ENCODE results near the gene GALNT18.

Gene GALNT18

DNA sequence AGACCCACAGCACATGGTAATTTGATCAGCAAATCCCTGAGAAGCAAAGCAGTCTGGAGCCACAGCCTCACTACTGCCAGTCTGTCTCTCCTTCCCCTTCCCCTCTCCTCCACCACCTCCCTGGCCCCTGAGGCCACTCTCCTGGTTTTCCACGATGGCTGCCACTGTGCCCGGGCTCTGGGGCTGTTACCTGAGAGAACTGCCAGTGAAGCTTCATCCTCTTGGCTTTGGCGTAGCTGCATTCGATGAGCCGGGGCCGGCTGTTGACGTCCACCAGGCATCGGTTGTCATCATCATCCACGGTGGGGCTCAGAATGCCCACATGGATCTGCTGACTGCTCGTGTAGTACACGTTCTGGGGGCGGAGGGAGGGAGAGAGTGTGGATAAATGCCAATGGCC is 329.0 kb downstream of the GALNT18 start:
- DNase-seq = no peak

DNA sequence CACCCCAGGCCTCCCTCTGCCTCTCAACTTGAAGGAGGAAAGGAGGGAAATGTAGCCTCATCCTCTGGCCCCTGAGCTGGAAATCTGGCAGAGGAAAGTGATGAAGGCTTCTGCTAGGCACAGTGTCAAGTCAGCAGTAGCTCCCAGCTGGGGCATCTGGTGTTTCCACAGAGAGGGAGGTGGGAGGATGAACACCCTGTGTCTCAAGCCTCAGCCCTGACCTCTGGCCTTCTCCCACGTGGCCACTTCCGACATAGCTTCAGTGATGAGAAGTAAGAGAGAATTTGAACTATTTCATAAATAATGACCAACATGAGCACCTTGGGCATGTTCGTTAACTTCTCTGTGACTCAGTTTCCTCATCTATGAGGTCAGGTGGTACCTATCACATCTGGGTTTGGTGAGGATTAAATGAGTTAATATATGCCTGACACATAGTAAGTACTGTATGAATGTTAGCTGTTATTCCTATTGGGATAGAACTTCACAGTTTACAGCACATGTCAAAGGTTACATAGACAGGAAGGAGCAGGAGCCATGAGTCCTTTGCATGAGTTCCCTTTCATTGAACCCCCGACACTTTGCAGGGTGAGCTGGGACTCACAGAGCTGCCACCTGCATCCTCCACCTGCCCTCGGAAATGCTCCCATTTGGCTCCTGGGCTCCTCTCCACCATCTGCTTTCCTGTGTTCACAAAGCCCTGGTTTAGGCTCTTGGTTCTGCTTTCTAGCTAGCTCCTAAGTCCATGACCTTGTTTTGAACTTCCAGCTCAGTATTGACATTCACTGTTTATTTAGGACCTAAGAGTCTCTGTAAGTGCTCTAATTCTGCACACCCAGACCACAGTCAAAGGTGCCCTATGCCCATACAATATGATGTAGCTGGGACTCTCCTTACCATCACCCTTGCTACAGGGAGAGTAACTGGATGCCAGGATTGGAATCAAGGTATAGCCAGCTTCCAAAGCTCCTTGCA is 330.5 kb downstream of the GALNT18 start:
- DNase-seq = no peak

DNA sequence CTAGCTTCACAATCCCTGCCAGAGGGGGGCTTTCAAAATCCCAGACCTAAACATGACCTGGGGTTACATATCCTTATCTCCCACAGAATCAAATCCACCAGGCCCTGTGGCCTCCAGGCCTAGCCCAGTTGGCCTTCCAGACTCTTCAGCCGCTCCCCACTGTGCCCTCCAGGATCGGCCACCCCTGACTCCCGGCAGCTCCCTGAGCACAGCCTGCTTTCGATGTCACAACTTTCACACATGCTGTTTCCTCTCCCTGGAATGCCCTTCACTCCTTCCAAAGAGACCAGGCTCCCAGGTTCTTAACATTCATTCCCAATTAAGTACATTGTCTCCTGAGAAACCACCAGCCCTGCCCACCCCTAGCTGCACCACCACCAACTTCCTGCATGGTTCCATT is 331.5 kb downstream of the GALNT18 start:
- DNase-seq = no peak

GRCh38 chr11:11289669-11290068 is 332.1 kb downstream of the GALNT18 start:
- no peak for DNase-seq

DNA sequence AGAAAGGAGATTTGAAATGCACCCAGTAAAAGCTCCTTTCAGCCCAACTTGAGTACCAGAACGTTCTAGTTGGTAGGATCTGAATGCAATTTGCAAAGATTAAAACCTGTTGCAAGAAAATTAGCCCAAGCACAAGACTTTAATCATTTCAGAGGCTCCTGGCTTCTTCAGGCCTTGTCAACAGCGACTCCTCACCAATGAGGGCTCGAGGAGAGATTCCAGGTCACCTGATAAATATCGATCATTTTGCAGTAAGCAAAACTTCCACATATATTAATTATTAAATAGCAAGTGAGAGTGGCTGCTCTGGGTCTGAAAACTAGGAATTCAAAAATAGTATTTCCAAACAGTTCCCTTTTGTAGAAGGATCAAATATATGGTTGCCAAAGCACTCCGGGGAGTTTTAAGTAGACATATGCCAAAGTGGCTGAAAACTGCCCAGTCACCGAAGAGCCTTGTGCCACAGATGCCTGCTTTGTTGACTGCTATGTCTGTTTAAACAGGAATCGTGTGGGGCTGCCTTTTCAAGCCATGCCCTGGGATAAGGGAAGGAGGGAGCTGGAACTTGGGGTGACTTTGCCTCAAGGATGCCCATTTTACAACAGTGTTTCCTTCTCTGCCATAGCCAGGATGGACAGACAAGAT is 332.7 kb downstream of the GALNT18 start:
- DNase-seq = no peak

DNA sequence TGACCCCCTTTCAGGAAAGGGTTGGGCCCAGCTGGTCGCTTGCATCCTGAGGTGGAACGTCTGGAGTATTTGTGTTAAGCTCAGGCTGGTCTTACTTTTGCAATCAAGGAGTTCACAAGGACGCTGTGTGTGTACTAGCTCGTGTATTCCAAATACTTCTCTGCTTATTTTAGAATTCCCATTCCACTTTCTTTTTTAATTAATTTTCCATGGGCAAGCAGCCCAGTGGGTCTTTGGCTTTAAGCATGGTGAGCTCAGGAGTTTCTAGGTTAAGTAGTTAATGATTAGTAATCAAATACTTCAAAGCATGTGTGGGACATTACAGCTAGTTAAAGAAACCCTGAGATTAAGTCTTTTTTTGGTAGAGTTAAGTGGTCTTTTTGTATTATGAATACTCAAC is 337.3 kb downstream of the GALNT18 start:
- DNase-seq = no peak

DNA sequence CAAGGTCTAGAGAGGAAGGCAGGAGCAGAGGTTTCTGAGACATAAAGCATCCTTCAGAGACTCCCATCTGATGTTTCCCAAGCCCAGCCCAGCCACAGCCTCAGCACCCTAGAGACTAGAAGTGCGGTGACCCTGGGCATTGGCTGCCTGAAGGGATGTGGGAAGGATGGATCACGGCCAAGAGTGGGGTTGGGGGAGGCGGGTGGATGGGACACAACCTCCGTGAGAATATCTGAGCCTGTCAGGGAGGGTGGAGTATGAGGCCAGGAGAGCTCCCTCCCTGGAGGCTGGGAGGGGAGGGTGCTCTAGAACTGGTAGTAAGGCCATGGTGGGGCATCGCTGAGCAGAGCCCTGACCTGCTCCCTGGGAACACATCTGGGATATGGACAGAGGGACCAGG is 340.2 kb downstream of the GALNT18 start:
- DNase-seq = no peak

GRCh38 chr11:11280826-11281225 is 341.0 kb downstream of the GALNT18 start:
- DNase-seq = no peak

DNA sequence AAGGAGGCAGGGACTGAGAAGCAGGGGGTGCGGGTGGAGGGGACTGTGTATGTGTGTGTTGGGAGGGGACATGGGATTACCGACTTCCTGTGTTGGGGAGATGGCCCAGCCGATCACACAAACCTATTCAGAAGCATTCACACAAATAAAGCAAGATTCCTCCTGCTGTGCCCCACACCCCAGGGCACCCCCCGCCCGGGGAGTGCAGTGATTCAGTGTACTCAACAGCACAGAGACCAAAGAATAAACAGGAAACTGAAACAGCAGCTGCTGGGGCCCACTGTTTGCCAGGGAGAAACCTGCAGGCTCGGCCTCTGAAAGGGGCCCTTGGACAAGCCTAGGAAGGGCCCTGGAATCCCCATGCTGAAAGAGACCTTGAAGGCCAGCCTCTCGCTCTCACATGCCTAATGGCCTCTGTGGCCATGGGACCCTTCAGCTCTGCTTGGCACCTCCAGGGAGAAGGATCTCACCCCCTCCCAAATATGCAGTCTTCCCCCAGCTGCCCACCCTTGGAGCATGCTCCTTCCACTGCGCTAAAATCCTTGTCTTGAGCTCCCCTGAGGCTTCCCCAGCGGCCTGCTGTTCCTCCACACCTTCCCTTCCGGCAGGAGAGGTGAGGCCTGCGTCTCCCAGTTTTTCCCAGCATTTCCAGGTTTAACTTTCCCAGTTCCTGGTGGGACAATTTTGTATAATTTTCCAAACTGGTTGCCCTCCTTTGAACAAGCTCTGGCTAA is 341.7 kb downstream of the GALNT18 start:
- DNase-seq = no peak

DNA sequence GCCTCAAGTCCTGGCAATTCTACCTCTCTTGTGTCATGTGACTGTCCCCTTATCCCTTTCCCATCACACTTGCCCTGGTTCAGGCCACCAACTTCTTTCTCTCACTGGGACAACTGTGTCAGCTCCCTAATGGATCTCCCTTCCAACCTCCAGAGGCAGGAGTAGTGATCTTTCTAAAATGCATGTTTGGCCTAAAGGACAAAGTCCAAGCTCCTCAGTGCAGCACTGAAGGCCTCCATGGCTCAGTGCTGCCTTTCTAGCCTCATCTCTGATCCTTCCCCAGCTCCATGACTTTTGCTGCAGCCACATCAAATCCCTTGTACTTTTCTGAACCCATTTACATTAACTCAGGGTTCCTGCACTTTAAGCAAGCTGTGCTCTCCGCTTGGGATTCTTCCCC is 349.6 kb downstream of the GALNT18 start:
- no peak for DNase-seq

DNA sequence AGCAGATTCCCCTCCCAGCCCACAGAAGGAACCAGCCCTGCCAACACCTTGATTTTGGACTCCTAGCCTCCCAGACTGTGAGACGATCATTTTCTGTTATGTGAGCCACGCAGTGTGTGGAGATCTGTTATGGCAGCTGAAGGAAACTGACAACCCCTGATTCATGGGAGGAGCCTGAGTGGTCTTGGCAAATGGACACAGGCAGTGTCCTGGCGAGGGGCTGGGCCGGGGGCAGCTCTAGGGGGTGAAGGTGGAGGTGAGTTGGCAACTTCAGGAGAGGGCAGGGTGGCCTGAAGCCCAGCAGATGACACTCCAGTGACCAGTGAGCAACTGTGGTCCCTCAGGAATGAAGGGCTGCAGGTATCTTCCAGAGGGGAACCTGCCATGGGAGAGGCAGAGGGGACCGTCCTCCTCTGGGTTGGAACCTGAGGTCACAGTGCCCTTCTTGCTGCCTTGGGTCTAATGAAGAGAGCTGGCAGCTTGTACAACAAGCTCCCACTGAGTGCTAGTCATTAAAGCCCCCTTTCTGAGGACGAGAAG is 351.5 kb downstream of the GALNT18 start:
- DNase-seq = no peak

- no peak for DNase-seq
These were observed 353.1 kb downstream of the GALNT18 start for GRCh38 chr11:11268706-11269105.

GRCh38 chr11:11268119-11268518 is 353.7 kb downstream of the GALNT18 start:
- DNase-seq = no peak

DNA sequence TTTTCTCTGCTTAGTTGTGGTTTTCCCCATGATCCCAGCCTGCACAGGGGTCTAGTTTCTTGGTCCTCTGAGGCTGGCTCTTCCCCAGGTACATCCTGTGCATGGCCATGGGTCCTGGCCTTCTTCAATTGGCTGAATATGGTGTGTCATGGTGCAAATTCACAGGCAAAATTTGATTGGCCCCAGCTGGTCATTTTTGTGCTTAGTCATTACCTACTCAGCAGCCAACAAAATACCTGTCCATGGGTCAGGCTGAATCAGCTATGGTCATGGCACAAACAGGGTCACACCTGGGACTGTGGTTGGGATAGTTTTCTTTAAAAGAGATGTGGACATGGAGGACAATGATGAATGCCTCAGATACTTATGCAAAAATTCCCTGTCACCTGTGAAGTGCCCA is 354.5 kb downstream of the GALNT18 start:
- no peak for DNase-seq

GRCh38 chr11:11265994-11266606 is 355.7 kb downstream of the GALNT18 start:
- DNase-seq = no peak

DNA sequence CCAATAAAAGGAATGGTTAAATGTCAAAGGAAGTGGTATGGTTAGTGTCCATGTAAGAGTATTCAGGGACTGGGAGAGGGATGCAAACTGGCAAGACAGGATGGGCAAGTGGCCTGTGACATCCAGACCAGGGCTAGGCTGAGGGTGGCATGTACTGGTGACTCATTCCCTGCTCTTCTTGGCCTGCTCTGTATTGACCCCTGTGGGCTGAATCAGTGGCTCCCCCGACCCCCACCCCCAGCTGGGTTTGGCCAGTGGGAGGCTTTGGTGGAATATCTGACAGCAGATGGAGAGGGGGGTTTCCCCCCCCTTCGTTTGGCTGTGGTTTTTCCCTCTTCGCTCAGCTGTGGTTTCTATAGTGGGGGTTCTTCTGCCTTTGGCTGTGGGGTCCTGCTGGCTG is 356.5 kb downstream of the GALNT18 start:
- no peak for DNase-seq

DNA sequence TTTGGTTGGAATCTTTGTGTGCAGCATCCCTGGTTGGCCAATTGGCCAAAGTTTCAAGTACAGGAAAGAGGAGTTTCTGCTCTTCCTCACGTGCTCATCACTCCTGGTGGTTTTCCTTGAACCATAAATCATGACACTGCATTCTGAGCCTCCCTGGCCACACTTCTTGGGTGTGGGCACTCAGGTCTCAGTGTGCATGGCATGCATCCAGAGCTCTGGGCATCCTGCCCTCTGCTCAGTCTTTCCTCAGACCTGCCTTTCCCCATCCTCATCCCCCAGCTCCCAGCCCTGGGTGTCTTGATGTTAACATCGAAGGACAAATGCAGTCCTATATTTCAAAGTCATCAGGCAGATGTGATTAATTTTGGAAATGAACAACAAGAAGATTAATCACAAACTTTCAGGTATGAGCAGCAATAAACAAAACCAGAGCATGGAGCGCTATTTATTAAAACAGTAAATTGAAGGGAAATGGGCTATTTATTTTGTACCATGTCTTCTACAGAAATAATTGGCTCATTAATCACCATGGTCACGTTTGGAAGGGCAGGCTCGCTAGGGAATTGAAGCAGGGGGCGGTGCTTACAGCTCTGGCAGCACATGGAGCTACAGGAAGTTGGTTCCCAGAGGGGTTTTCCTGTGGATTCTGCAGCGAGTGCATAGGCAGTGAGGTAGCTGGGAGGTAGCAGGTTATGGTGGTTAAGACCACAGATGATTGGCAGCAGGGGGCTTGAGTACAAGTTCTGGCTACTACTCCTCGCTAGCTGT is 358.4 kb downstream of the GALNT18 start:
- DNase-seq = no peak

DNA sequence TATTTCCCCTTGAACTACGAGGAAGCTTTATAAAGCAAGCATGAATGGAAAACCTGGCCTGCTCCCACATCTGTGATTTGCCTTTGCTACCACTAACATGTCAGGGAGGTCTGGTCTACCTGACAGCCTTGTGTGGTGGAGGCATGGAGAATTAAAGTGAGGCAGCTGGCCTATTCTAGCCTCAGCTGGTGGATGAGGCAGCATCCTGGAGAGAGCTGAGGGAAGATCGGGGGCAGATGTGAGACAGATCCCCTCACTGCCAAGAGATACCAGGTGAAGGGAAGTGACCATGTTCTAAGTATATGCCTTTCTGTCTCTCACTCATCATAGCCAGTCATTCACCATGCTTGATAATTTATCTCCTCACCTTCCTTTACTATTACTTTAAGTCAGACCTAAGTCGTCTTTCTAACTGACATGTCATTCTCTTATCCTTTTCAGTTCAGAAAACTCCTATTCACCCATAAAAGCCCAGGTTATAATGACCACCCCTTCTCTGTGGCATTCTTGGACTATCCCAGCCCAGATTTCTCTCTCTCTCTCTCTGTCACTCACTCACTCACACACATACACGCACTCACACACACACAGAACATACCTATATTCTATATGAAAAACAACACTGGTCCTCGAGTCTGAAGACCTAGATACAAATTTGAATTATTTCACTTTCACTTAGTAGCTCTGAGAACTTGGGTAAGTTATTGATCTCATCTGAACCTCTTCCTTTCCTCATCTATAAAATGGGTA is 359.5 kb downstream of the GALNT18 start:
- DNase-seq = no peak

- DNase-seq = no peak
These were observed 360.2 kb downstream of the GALNT18 start for GRCh38 chr11:11261629-11262028.

- no peak for DNase-seq
These were observed 360.9 kb downstream of the GALNT18 start for GRCh38 chr11:11260903-11261302.

GRCh38 chr11:11253995-11254394 is 367.8 kb downstream of the GALNT18 start:
- DNase-seq = no peak
